ENCODE data around the gene FTO.

- TF ChIP-seq CTCF (IDR thresholded peaks at IDR 0.05; ENCODE audit: insufficient read depth, low read length, poor library complexity, severe bottlenecking): no peak
- TF ChIP-seq EZH2phosphoT487 (conservative IDR thresholded peaks at IDR 0.05; ENCODE audit: low read length): no peak
Measured at GRCh38 chr16:53713403-53714204, 9.6 kb downstream of the FTO start.
